Measurements from ENCODE around the gene JUN. TPM values are rescaled to one million over a fixed set of nuclear protein-coding genes. Genes with fewer than 3 reads are reported as not detected.

JUN gene
- total and polyA plus RNA-seq, 2 of the 13 experiments (the other 11 are each of a cell fraction or from before 2014, with no cell fraction given), result 18.2 to 22.3 TPM

- no peak for TF ChIP-seq ZNF34 (CRISPR knock-in tag; IDR thresholded peaks at IDR 0.05; ENCODE audit: borderline replicate concordance)
- TF ChIP-seq ZNF788 (CRISPR knock-in tag; IDR thresholded peaks at IDR 0.05; ENCODE audit: borderline replicate concordance), result no peak
- TF ChIP-seq POLR2A (IDR thresholded peaks at IDR 0.05; ENCODE audit: insufficient read depth in 1 of 2, low read depth in 2 of 2, low read length in 2 of 2), result peak; percentile 13 to 46; a peak in 2 of 4 replicates
- no peak for TF ChIP-seq NFIC (IDR thresholded peaks at IDR 0.05; ENCODE audit: low read length)
- no peak for TF ChIP-seq TRIM22 (IDR thresholded peaks at IDR 0.05)
- TF ChIP-seq ZBTB10 (CRISPR knock-in tag; IDR thresholded peaks at IDR 0.05; ENCODE audit: borderline replicate concordance), result 0 out of 2 replicates have a peak, but pooled peaks have one; percentile 58
- no peak for TF ChIP-seq ZNF142 (CRISPR knock-in tag; IDR thresholded peaks at IDR 0.05)
- TF ChIP-seq ZNF143 (CRISPR knock-in tag; IDR thresholded peaks at IDR 0.05), result peak; percentile 32; the same call in 1 of the 2 replicates
- peak; percentile 25 for TF ChIP-seq PRPF4 (IDR thresholded peaks at IDR 0.05; ENCODE audit: low read depth, low read length, poor library complexity, severe bottlenecking)
- TF ChIP-seq ZNF615 (CRISPR knock-in tag; IDR thresholded peaks at IDR 0.05; ENCODE audit: borderline replicate concordance), result no peak
- TF ChIP-seq RBM39 (IDR thresholded peaks at IDR 0.05; ENCODE audit: low read depth, low read length, poor library complexity, severe bottlenecking), result no peak
- TF ChIP-seq ZNF331 (CRISPR knock-in tag; IDR thresholded peaks at IDR 0.05), result 0 out of 2 replicates have a peak, but pooled peaks have one; percentile 19
- TF ChIP-seq MAX (IDR thresholded peaks at IDR 0.05), result no peak; the same call in none of the 2 replicates
- TF ChIP-seq ZBTB43 (CRISPR knock-in tag; conservative IDR thresholded peaks at IDR 0.05), result no peak; the same call in 1 of the 2 replicates
- no peak for TF ChIP-seq MLX (CRISPR knock-in tag; IDR thresholded peaks at IDR 0.05)
- TF ChIP-seq ZBTB3 (CRISPR knock-in tag; IDR thresholded peaks at IDR 0.05; ENCODE audit: borderline replicate concordance, low read depth), result no peak
Measured at GRCh38 chr1:58782178-58783089, 1.4 kb downstream of the JUN start (continued).

All from HepG2 (cell line).